Lower leg skin (tissue), 3 donors: ENCODE measurements around the gene MSRB3.

Experiments
- CTCF ChIP-seq, 3 donors: fragments of 450-650 bp; IDR thresholded peaks; one replicate each; pipeline ENCODE4 v1.5.1; 2016; ENCODE audit warnings: antibody characterized with exemption in 3 of 3, mild to moderate bottlenecking in 3 of 3, moderate library complexity in 2 of 3
- POLR2A ChIP-seq, 2 donors: fragments of 450-650 bp; IDR thresholded peaks; one replicate each; pipeline ENCODE4 v1.6.1; 2016 to 2017; ENCODE audit warnings: antibody characterized with exemption in 2 of 2, mild to moderate bottlenecking in 1 of 2, moderate library complexity in 1 of 2

- TF ChIP-seq CTCF (IDR thresholded peaks at IDR 0.05) (no peak), POLR2A (IDR thresholded peaks at IDR 0.05) (no peak)
Observed at GRCh38 chr12:65333649-65334048, 55.2 kb downstream of the MSRB3 start.
